DMS53 treated with DMSO at 0.1 percent for 48 hours (cell line): Measurements from ENCODE around the gene CATSPER1.
A peak's percentile ranks its signal among the peaks of the same experiment; 100 is the strongest.

ENCODE experiments used
- DNase-seq: peaks from one replicate; lab custom pipeline; 2025; ENCODE audit not compliant: unreplicated experiment; lab: John Stamatoyannopoulos, UW

Gene CATSPER1

GRCh38 chr11:66026017-66026529, at the start of gene CATSPER1:
Gene CATSPER1 (minus strand): TSS chr11:66026479. CDS start chr11:66026379, 100 bp downstream.
- DNase-seq: no peak

GRCh38 chr11:66075273-66075672, 49.0 kb upstream of the CATSPER1 start:
- no peak for DNase-seq

GRCh38 chr11:66073669-66074068, 47.4 kb upstream of the CATSPER1 start:
- no peak for DNase-seq

GRCh38 chr11:66072518-66072917, 46.2 kb upstream of the CATSPER1 start:
- DNase-seq: no peak

- no peak for DNase-seq
Measured at GRCh38 chr11:66072081-66072480, 45.8 kb upstream of the CATSPER1 start.

GRCh38 chr11:66071381-66071801, 45.1 kb upstream of the CATSPER1 start:
- DNase-seq: no peak

- peak; percentile 10 for DNase-seq
Measured at GRCh38 chr11:66070604-66071380, 44.5 kb upstream of the CATSPER1 start.

GRCh38 chr11:66069715-66070603, 43.7 kb upstream of the CATSPER1 start, which contains the start of gene PACS1:
Gene PACS1 (plus strand): TSS chr11:66070272. CDS start chr11:66070487, 215 bp downstream.
- DNase-seq: peak; percentile 76

GRCh38 chr11:66068923-66069714, 42.8 kb upstream of the CATSPER1 start:
- no peak for DNase-seq

GRCh38 chr11:66068154-66068821, 42.0 kb upstream of the CATSPER1 start:
- peak; percentile 41 for DNase-seq

- DNase-seq: no peak
Measured at GRCh38 chr11:66067640-66068039, 41.4 kb upstream of the CATSPER1 start.

GRCh38 chr11:66066751-66067150, 40.5 kb upstream of the CATSPER1 start:
- no peak for DNase-seq

- DNase-seq: no peak
Measured at GRCh38 chr11:66064571-66064970, 38.3 kb upstream of the CATSPER1 start.

GRCh38 chr11:66063900-66064299, 37.6 kb upstream of the CATSPER1 start:
- no peak for DNase-seq

GRCh38 chr11:66062408-66062807, 36.1 kb upstream of the CATSPER1 start:
- no peak for DNase-seq

GRCh38 chr11:66061268-66061667, 35.0 kb upstream of the CATSPER1 start:
- no peak for DNase-seq

- DNase-seq: no peak
Measured at GRCh38 chr11:66059966-66060680, 33.8 kb upstream of the CATSPER1 start.

GRCh38 chr11:66056501-66056900, 30.2 kb upstream of the CATSPER1 start:
- no peak for DNase-seq

GRCh38 chr11:66055021-66055420, 28.7 kb upstream of the CATSPER1 start:
- no peak for DNase-seq

- no peak for DNase-seq
Measured at GRCh38 chr11:66052664-66052982, 26.3 kb upstream of the CATSPER1 start.
